Neural cell (in vitro differentiated cells): Measurements from ENCODE around the gene TMEM235.

ENCODE experiments used
- CTCF ChIP-seq: fragments of 450-650 bp; IDR thresholded peaks from 2 replicates; pipeline ENCODE4 v1.5.1; 2014; ENCODE audit warnings: antibody characterized with exemption, mild to moderate bottlenecking, moderate library complexity; ENCODE audit not compliant: poor library complexity, severe bottlenecking
- EP300 ChIP-seq: fragments of 450-650 bp; conservative IDR thresholded peaks from 2 replicates; pipeline ENCODE4 v1.6.1; 2014; ENCODE audit warnings: antibody characterized with exemption, mild to moderate bottlenecking, moderate library complexity; ENCODE audit not compliant: poor library complexity, severe bottlenecking
- EZH2 ChIP-seq: fragments of 200-600, 300-800 bp; shearing (Covaris generic), sonication (generic); IDR thresholded peaks from 2 replicates; pipeline ENCODE4 v1.6.1; 2014; ENCODE audit warnings: antibody characterized with exemption, low read length, borderline replicate concordance, mild to moderate bottlenecking; ENCODE audit not compliant: insufficient read depth, poor library complexity, severe bottlenecking
- MXI1 ChIP-seq: fragments of 450-650 bp; conservative IDR thresholded peaks from 2 replicates; pipeline ENCODE4 v1.6.1; 2014; ENCODE audit warnings: antibody characterized with exemption, mild to moderate bottlenecking; ENCODE audit not compliant: poor library complexity, severe bottlenecking
- POLR2AphosphoS5 ChIP-seq: IDR thresholded peaks from 2 replicates; pipeline ENCODE4 v1.6.1; 2012
- RAD21 ChIP-seq: fragments of 450-650 bp; conservative IDR thresholded peaks from 2 replicates; pipeline ENCODE4 v1.6.1; 2014; ENCODE audit warnings: antibody characterized with exemption, mild to moderate bottlenecking, moderate library complexity
- SMC3 ChIP-seq: fragments of 450-650 bp; conservative IDR thresholded peaks from 2 replicates; pipeline ENCODE4 v1.6.1; 2014; ENCODE audit warnings: antibody characterized with exemption, mild to moderate bottlenecking, moderate library complexity; ENCODE audit not compliant: poor library complexity
- TAF1 ChIP-seq: IDR thresholded peaks from 2 replicates; pipeline ENCODE4 v1.6.1; 2012; ENCODE audit warnings: low read depth

GRCh38 chr17:78211032-78211431 lies 20.4 kb upstream of the TMEM235 start:
- TF ChIP-seq POLR2AphosphoS5 (no peak), EZH2 (no peak), RAD21 (no peak), CTCF (no peak), TAF1 (no peak), MXI1 (no peak), EP300 (no peak), SMC3 (no peak)
